ENCODE measurements around the gene GPR35. TPM values are rescaled to one million over a fixed set of nuclear protein-coding genes. Genes with fewer than 3 reads are reported as not detected.
"Not testable (repeated sequence)": the region's sequence is repeated elsewhere in the genome, so short reads cannot be mapped to it uniquely, and the experiment has no call there.

The GPR35 gene
- total and polyA plus RNA-seq, 10 of the 15 experiments (the other 5 are each of a cell fraction or from before 2014, with no cell fraction given): 0.14 to 1.6 (median 0.75) TPM; not detected in 3

DNA sequence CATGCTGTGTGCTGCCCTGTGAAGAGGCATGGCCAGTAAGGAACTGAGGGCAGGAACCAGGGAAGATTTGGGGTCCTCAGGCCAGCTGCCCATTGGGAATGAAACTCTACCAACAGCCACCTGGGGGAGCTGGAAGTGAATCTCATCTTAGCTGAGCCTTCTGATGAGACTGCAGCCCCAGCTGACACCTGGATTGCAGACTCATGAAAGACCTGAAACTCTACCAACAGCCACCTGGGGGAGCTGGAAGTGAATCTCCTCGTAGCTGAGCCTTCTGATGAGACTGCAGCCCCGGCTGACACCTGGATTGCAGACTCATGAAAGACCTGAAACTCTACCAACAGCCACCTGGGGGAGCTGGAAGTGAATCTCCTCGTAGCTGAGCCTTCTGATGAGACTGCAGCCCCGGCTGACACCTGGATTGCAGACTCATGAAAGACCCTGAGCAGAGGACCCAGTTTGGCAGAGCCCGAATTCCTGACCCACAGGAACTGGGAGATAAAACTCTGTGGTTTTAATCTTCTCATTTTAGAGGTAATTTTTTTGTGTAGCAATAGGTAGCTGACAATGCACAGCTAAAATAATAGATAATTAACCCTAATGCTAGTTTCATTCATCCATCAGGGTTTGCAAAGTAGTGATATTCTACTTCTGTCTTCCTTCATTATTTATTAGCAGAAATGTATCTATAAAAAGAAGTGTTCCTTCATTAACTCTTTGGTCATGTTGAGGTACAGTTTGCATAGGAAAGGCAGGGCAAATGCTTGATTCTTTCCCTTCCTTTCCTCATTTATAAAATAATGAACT lies 8.2 kb upstream of the GPR35 start:
- H3K36me3 ChIP-seq (ENCODE audit: control insufficient read depth in 2 of 2, insufficient read depth in 2 of 2, low read length in 1 of 2); BruUV-seq (replicated peaks); H3K79me2 ChIP-seq (ENCODE audit: control insufficient read depth, insufficient read depth, low read length); SMC1A ChIA-PET (ENCODE audit: uncharacterized antibody, unreplicated experiment); DNase-seq (ENCODE audit: low read depth, low spot score); H3K4me3 ChIP-seq; H3K4me2 ChIP-seq (ENCODE audit: control insufficient read depth, insufficient read depth); H3K27ac ChIP-seq (ENCODE audit: control insufficient read depth, insufficient read depth); RAD21 ChIA-PET (ENCODE audit: unreplicated experiment); H3K27me3 ChIP-seq (replicated peaks in 1 of 2; ENCODE audit: control insufficient read depth in 2 of 2, insufficient read depth in 2 of 2, low read length in 1 of 2); ATAC-seq; H3K9ac ChIP-seq (ENCODE audit: control insufficient read depth, insufficient read depth, low read length); intact Hi-C loops (cut with micrococcal nuclease; ENCODE audit: unreplicated experiment); H4K20me1 ChIP-seq (ENCODE audit: control insufficient read depth, insufficient read depth); H2AFZ ChIP-seq (ENCODE audit: control insufficient read depth, low read depth, low read length); in situ Hi-C loops (cut with MboI): not testable (repeated sequence)
- CTCF ChIA-PET: interaction anchor here (1.2 to 1.4 kb wide), 3 partner anchors 52 to 224 kb away, joined by 3 read pairs; no protein-coding TSS in a partner anchor
- peaks cover 12% of the 10 kb centered on the region for H3K9me3 ChIP-seq (replicated peaks; ENCODE audit: control insufficient read depth, insufficient read depth, low read length)
- POLR2A ChIA-PET: interaction anchor here (0.6 kb wide), 1 partner anchor 45 kb away, joined by 3 read pairs; no protein-coding TSS in a partner anchor
- peaks cover 22% of the 10 kb centered on the region for H3K4me1 ChIP-seq (ENCODE audit: control insufficient read depth, insufficient read depth, low read length)
- peak; percentile 67; the same call in 1 of the 2 replicates for TF ChIP-seq TCF12 (IDR thresholded peaks at IDR 0.05; ENCODE audit: low read depth, low read length)
- TF ChIP-seq, protein P1, sequence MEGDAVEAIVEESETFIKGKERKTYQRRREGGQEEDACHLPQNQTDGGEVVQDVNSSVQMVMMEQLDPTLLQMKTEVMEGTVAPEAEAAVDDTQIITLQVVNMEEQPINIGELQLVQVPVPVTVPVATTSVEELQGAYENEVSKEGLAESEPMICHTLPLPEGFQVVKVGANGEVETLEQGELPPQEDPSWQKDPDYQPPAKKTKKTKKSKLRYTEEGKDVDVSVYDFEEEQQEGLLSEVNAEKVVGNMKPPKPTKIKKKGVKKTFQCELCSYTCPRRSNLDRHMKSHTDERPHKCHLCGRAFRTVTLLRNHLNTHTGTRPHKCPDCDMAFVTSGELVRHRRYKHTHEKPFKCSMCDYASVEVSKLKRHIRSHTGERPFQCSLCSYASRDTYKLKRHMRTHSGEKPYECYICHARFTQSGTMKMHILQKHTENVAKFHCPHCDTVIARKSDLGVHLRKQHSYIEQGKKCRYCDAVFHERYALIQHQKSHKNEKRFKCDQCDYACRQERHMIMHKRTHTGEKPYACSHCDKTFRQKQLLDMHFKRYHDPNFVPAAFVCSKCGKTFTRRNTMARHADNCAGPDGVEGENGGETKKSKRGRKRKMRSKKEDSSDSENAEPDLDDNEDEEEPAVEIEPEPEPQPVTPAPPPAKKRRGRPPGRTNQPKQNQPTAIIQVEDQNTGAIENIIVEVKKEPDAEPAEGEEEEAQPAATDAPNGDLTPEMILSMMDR (IDR thresholded peaks at IDR 0.05 in 2 of 3, conservative IDR thresholded peaks at IDR 0.05 in 1 of 3; ENCODE audit: control insufficient read depth in 2 of 3, extremely low read depth in 1 of 3, insufficient read depth in 1 of 3, low read depth in 3 of 3, low read length in 3 of 3): peak in 1 of 3 experiments; percentile 21; a peak in 1 of 6 replicates
- TF ChIP-seq CBX5 (IDR thresholded peaks at IDR 0.05; ENCODE audit: low read depth): 0 out of 2 replicates have a peak, but pooled peaks have one; percentile 21
- WGBS (ENCODE audit: insufficient coverage, insufficient replicate concordance, low lambda C conversion rate, missing lambda C conversion rate): 55% methylated on average over 5 of the region's 5 CpGs
- peak; percentile 78 for FAIRE-seq

DNA sequence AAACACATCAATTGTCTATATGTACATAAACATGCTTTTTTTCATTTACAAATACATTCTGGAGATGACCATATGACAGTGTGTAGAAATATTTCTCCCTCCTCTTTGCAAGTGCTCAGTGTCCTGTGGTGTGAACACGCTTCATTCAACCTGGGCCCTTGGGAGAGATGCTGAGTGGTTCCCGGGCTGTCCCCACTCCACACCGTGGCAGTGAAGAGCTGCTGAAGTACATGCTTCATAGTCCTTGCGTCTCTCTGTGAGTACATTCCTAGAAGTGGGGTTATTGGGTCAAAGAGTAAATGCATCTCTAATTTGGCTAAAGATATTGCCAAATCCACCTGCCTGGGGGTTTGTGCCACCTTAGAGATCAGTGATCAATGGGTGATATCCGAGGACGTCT lies 6.5 kb upstream of the GPR35 start:
- H3K9me3 ChIP-seq (replicated peaks; ENCODE audit: control insufficient read depth, insufficient read depth, low read length): peaks cover 12% of the 10 kb centered on the region
- CTCF ChIA-PET: no interaction called here
- intact Hi-C loops (cut with micrococcal nuclease; ENCODE audit: unreplicated experiment): no loop called here
- H3K4me1 ChIP-seq (ENCODE audit: control insufficient read depth, insufficient read depth, low read length): peaks cover 29% of the 10 kb centered on the region
- no peaks in the 10 kb centered on the region for H4K20me1 ChIP-seq (ENCODE audit: control insufficient read depth, insufficient read depth)
- ATAC-seq: no peak
- H2AFZ ChIP-seq (ENCODE audit: control insufficient read depth, low read depth, low read length): no peak overlapping the region
- H3K4me3 ChIP-seq: no peak overlapping the region
- H3K36me3 ChIP-seq (ENCODE audit: control insufficient read depth in 2 of 2, insufficient read depth in 2 of 2, low read length in 1 of 2): no peaks in the 10 kb centered on the region
- in situ Hi-C loops (cut with MboI): no loop called here
- POLR2A ChIA-PET: no interaction called here
- WGBS (ENCODE audit: insufficient coverage, insufficient replicate concordance, low lambda C conversion rate, missing lambda C conversion rate): 67% methylated on average over 6 of the region's 6 CpGs
- H3K9ac ChIP-seq (ENCODE audit: control insufficient read depth, insufficient read depth, low read length): no peak overlapping the region
- SMC1A ChIA-PET (ENCODE audit: uncharacterized antibody, unreplicated experiment): no interaction called here
- DNase-seq (ENCODE audit: low read depth, low spot score): no peak
- BruUV-seq (replicated peaks): no TSS peak
- no peaks in the 10 kb centered on the region for H3K79me2 ChIP-seq (ENCODE audit: control insufficient read depth, insufficient read depth, low read length)
- RAD21 ChIA-PET (ENCODE audit: unreplicated experiment): no interaction called here
- H3K27ac ChIP-seq (ENCODE audit: control insufficient read depth, insufficient read depth): no peak overlapping the region
- no peak overlapping the region for H3K4me2 ChIP-seq (ENCODE audit: control insufficient read depth, insufficient read depth)
- H3K27me3 ChIP-seq (replicated peaks in 1 of 2; ENCODE audit: control insufficient read depth in 2 of 2, insufficient read depth in 2 of 2, low read length in 1 of 2): no peaks in the 10 kb centered on the region
- FAIRE-seq: no peak
- TF ChIP-seq CHD2 (IDR thresholded peaks at IDR 0.05; ENCODE audit: borderline replicate concordance, low read depth, low read length): no peak
- TF ChIP-seq SP1 (IDR thresholded peaks at IDR 0.05; ENCODE audit: low read depth, low read length): no peak
- TF ChIP-seq CBFB (IDR thresholded peaks at IDR 0.05; ENCODE audit: low read depth): no peak
- no peak for TF ChIP-seq ETV6 (conservative IDR thresholded peaks at IDR 0.05 in 1 of 2, IDR thresholded peaks at IDR 0.05 in 1 of 2; ENCODE audit: borderline replicate concordance in 1 of 2, low read depth in 1 of 2)
- TF ChIP-seq POU2F2 (IDR thresholded peaks at IDR 0.05; ENCODE audit: borderline replicate concordance, low read depth, low read length): no peak
- TF ChIP-seq, protein P2, sequence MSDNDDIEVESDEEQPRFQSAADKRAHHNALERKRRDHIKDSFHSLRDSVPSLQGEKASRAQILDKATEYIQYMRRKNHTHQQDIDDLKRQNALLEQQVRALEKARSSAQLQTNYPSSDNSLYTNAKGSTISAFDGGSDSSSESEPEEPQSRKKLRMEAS (IDR thresholded peaks at IDR 0.05; ENCODE audit: low read depth, low read length): no peak
- no peak for TF ChIP-seq JUND (IDR thresholded peaks at IDR 0.05; ENCODE audit: low read depth, low read length)
- TF ChIP-seq BACH1 (IDR thresholded peaks at IDR 0.05; ENCODE audit: borderline replicate concordance): no peak
- no peak for TF ChIP-seq SMAD1 (IDR thresholded peaks at IDR 0.05; ENCODE audit: low read depth, partially characterized antibody)
- TF ChIP-seq, protein P3, sequence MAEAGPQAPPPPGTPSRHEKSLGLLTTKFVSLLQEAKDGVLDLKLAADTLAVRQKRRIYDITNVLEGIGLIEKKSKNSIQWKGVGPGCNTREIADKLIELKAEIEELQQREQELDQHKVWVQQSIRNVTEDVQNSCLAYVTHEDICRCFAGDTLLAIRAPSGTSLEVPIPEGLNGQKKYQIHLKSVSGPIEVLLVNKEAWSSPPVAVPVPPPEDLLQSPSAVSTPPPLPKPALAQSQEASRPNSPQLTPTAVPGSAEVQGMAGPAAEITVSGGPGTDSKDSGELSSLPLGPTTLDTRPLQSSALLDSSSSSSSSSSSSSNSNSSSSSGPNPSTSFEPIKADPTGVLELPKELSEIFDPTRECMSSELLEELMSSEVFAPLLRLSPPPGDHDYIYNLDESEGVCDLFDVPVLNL (IDR thresholded peaks at IDR 0.05; ENCODE audit: low read depth, low read length): no peak
- no peak for TF ChIP-seq CBX5 (IDR thresholded peaks at IDR 0.05; ENCODE audit: low read depth)

Data from GM12878 (cell line).